ENCODE results near the gene EEFSEC. TPM values are rescaled to one million over a fixed set of nuclear protein-coding genes. Genes with fewer than 3 reads are reported as not detected.

Gene EEFSEC
- total RNA-seq, 1 donor from 2014 or later, result 12.6 TPM

DNA sequence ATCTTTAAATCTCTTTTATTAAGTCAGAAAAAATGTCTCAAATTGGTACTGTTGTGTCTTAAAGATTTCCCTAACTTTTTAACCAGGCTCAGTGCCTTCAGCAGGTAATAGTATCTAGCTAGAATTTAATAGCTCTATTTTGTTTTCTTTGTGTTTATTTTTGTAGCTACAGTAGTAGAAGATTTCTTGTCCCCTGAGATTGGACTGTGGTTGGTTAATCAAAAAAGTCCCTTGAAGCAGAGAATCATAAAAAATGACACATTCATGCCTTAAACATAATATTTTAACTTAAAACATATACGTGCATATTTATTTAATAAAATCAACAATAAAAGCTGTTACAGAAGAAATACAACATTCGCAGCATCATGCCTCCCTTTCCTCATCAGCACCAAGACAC is 102.8 kb downstream of the EEFSEC start:
- TF ChIP-seq, protein P1, sequence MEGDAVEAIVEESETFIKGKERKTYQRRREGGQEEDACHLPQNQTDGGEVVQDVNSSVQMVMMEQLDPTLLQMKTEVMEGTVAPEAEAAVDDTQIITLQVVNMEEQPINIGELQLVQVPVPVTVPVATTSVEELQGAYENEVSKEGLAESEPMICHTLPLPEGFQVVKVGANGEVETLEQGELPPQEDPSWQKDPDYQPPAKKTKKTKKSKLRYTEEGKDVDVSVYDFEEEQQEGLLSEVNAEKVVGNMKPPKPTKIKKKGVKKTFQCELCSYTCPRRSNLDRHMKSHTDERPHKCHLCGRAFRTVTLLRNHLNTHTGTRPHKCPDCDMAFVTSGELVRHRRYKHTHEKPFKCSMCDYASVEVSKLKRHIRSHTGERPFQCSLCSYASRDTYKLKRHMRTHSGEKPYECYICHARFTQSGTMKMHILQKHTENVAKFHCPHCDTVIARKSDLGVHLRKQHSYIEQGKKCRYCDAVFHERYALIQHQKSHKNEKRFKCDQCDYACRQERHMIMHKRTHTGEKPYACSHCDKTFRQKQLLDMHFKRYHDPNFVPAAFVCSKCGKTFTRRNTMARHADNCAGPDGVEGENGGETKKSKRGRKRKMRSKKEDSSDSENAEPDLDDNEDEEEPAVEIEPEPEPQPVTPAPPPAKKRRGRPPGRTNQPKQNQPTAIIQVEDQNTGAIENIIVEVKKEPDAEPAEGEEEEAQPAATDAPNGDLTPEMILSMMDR (IDR thresholded peaks at IDR 0.05; ENCODE audit: insufficient read depth, low read length, poor library complexity, severe bottlenecking), result no peak
- no peaks in the 10 kb centered on the region for H3K36me3 ChIP-seq (ENCODE audit: control insufficient read depth, insufficient read depth, low read length)
- no peaks in the 10 kb centered on the region for H3K27me3 ChIP-seq (ENCODE audit: control insufficient read depth, insufficient read depth, low read length)
- H3K4me3 ChIP-seq (ENCODE audit: low read depth, low read length), result no peak overlapping the region
- no peak for DNase-seq (ENCODE audit: low read depth)

DNA sequence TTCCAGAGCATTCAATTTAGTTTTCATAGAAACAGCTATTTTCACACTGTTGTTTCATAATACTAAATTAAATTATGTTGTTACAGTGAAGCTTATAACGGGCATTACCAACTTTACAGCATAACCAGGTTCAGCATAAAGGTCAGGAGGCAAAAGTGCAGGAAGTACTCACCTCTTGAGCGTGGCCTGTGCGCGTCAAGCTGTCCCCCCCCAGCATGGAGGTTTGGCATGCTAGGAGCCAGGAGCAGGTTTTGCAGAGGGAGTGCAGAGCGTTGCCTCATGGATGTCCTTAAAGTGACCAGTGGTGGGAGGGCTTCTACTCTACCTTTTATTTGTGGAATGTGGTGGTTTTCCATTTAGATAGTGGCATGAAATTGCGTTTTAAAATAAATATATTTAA is 104.4 kb downstream of the EEFSEC start:
- Histone ChIP-seq H3K27me3 (ENCODE audit: control insufficient read depth, insufficient read depth, low read length) (no peaks in the 10 kb centered on the region), H3K36me3 (ENCODE audit: control insufficient read depth, insufficient read depth, low read length) (no peaks in the 10 kb centered on the region), H3K4me3 (ENCODE audit: low read depth, low read length) (no peak overlapping the region)
- no peak for DNase-seq (ENCODE audit: low read depth)
- TF ChIP-seq, protein P1 (IDR thresholded peaks at IDR 0.05; ENCODE audit: insufficient read depth, low read length, poor library complexity, severe bottlenecking), result no peak

DNA sequence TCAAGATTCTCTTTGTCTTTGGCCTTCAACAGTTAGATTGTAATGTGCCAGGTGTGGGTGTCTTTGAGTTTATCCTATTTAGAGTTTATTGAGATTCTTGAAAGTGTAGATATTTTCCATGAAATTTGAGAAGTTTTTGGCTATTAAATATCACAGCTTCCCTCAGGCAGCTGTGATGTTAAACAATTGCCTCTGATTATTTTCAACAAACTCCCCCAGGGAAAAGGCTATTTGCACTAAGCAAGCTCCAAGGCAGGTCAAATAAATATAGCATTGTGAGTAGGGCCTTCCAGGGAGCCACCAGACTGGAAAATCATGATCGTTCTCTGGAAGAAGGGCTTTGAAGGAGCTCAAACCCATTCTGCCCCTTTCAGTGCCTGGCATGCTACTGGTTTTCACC is 107.0 kb downstream of the EEFSEC start:
- no peak for DNase-seq (ENCODE audit: low read depth)
- TF ChIP-seq, protein P1 (IDR thresholded peaks at IDR 0.05; ENCODE audit: insufficient read depth, low read length, poor library complexity, severe bottlenecking), result no peak
- Histone ChIP-seq H3K4me3 (ENCODE audit: low read depth, low read length) (no peak overlapping the region), H3K36me3 (ENCODE audit: control insufficient read depth, insufficient read depth, low read length) (no peaks in the 10 kb centered on the region), H3K27me3 (ENCODE audit: control insufficient read depth, insufficient read depth, low read length) (no peaks in the 10 kb centered on the region)

DNA sequence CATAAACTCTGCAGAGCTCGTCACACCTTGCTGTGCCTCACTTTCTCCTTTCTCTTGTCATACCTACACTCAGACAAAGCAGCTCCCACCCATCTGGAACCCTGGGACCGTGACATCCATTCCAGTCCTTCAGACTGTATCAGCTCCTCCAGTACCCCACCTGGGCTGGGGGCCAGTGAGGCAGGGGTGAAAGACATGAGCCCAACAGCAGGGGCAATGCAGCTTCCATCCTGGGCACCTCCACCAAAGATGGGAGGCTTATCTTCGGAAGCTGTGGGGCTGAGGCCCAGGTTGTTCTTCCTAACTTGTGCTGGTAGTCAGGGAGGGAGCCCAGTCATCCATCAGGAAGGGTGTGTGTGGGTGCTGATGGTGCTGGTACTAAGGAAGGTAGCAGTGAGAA is 109.2 kb downstream of the EEFSEC start:
- no peak for DNase-seq (ENCODE audit: low read depth)
- Histone ChIP-seq H3K27me3 (ENCODE audit: control insufficient read depth, insufficient read depth, low read length) (no peaks in the 10 kb centered on the region), H3K4me3 (ENCODE audit: low read depth, low read length) (no peak overlapping the region), H3K36me3 (ENCODE audit: control insufficient read depth, insufficient read depth, low read length) (no peaks in the 10 kb centered on the region)
- TF ChIP-seq, protein P1 (IDR thresholded peaks at IDR 0.05; ENCODE audit: insufficient read depth, low read length, poor library complexity, severe bottlenecking), result no peak

DNA sequence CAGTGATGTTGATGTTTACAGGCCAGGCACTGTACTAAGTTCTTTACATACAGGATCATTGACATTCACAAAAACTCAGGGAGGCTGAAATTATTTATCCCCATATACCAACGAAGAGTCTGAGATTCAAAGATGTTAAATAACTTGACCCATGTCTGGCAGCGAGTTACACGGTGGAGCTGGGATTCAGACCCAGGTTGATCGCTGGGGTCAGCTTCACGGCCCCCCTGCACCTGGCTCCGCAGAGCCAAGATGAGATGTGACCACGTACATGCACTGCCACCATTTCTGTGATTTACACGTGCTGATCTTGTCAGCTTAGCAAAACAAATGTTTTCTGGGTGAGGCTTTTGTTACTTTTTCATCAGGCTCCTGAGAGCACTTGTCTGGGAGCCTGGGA is 109.8 kb downstream of the EEFSEC start:
- no peaks in the 10 kb centered on the region for H3K27me3 ChIP-seq (ENCODE audit: control insufficient read depth, insufficient read depth, low read length)
- no peak for DNase-seq (ENCODE audit: low read depth)
- H3K36me3 ChIP-seq (ENCODE audit: control insufficient read depth, insufficient read depth, low read length), result no peaks in the 10 kb centered on the region
- no peak overlapping the region for H3K4me3 ChIP-seq (ENCODE audit: low read depth, low read length)
- TF ChIP-seq, protein P1 (IDR thresholded peaks at IDR 0.05; ENCODE audit: insufficient read depth, low read length, poor library complexity, severe bottlenecking), result no peak

DNA sequence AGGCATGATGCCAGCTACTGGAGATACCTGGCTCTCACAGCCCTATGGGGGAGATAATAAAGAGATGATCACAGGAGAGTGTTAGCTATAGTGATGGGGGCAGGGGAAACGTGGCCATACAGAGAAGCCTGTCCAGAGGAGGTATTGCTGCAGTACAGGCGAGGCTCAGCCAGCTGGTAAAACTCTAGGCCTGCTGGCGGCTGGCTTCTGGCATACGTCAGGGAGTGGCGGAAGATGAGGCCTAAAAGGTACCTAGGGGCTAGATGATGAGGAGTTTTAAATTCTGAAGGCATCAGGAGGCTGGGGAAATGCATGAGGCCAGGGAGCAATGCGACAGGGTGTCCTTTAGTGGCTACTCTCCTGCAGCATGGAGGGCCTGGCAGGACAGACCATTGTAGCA is 110.7 kb downstream of the EEFSEC start:
- no peak for DNase-seq (ENCODE audit: low read depth)
- Histone ChIP-seq H3K27me3 (ENCODE audit: control insufficient read depth, insufficient read depth, low read length) (no peaks in the 10 kb centered on the region), H3K4me3 (ENCODE audit: low read depth, low read length) (no peak overlapping the region), H3K36me3 (ENCODE audit: control insufficient read depth, insufficient read depth, low read length) (no peaks in the 10 kb centered on the region)
- TF ChIP-seq, protein P1 (IDR thresholded peaks at IDR 0.05; ENCODE audit: insufficient read depth, low read length, poor library complexity, severe bottlenecking), result no peak
